Measurements from ENCODE around the gene ERN1. TPM values are rescaled to one million over a fixed set of nuclear protein-coding genes. Genes with fewer than 3 reads are reported as not detected.
A peak's percentile ranks its signal among the peaks of the same experiment; 100 is the strongest.

ERN1 gene
- total RNA-seq, 4 donors from 2014 or later, result 4.4 to 56.5 (median 15.0) TPM

DNA sequence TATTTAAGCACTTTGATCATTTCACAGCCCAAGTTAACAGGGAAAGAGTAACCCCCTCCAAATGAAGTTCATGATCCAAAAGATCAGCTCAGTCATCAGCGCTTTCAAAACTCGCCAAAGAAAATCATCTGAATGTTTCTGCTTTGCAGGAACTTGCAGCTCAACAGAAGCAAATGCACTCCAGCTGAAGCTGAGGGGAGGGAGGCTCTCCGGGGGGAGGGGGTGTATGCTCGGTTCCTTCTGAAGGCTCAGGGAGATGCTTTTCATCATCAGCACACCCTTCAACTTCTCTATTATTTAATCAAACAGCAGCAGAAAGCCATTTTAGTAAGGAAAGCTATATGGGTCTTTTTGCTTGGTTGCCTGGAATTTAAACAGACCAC lies 24.4 kb upstream of the ERN1 start:
- Histone ChIP-seq H3K27me3 (no peaks in the 10 kb centered on the region), H3K36me3 (no peaks in the 10 kb centered on the region), H3K27ac (peak overlapping the region; percentile 28 to 64), H3K4me3 (no peak overlapping the region), H3K4me1 (peaks cover 0 to 7% of the 10 kb centered on the region in 2 donors), H3K9me3 (no peaks in the 10 kb centered on the region)
- intact Hi-C loops (cut with DNase I; ENCODE audit: low total_unique reads), result loop anchor here (10.0 kb wide), 1 partner anchor 110 kb away; the partner anchor contains the start of gene TEX2
- DNase-seq, result no peak
- TF ChIP-seq, protein P1, sequence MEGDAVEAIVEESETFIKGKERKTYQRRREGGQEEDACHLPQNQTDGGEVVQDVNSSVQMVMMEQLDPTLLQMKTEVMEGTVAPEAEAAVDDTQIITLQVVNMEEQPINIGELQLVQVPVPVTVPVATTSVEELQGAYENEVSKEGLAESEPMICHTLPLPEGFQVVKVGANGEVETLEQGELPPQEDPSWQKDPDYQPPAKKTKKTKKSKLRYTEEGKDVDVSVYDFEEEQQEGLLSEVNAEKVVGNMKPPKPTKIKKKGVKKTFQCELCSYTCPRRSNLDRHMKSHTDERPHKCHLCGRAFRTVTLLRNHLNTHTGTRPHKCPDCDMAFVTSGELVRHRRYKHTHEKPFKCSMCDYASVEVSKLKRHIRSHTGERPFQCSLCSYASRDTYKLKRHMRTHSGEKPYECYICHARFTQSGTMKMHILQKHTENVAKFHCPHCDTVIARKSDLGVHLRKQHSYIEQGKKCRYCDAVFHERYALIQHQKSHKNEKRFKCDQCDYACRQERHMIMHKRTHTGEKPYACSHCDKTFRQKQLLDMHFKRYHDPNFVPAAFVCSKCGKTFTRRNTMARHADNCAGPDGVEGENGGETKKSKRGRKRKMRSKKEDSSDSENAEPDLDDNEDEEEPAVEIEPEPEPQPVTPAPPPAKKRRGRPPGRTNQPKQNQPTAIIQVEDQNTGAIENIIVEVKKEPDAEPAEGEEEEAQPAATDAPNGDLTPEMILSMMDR (IDR thresholded peaks at IDR 0.05), result no peak
- no peak for TF ChIP-seq POLR2A (IDR thresholded peaks at IDR 0.05)

DNA sequence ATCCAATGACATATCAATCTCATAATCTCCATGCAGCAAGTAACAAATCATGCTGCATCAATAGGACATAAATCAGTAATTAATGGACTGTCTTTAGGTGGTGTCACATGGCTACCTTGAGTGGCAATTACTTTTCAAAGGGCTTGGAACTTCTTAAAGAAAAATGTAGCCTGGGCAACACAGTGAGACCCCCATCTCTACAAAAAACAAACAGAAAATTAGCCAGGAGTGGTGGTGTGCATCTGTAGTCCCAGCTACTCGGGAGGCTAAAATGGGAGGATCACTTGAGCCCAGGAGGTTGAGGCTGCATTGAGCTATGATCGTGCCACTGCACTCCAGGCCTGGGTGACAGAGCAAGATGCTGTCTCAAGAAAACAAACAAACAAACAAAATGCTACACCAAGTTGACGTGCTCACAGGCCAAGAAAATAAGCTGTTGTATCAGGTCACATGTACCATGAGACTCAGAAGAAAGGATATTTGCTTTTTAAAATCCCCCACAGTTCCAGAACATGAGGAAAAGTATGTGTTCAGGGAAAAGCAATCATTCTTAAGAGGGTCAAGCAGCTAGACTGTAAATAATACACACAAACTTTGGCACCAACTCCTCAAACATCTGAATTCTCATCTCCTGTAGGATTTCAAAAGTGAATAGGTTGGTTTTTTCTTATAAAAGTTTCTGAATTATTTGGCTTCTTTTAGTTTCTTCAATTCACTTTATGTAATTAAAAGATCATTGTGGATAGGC lies 23.8 kb upstream of the ERN1 start:
- intact Hi-C loops (cut with DNase I; ENCODE audit: low total_unique reads), result loop anchor here (10.0 kb wide), 1 partner anchor 111 kb away; the partner anchor contains the start of gene TEX2
- no peak overlapping the region for H3K4me3 ChIP-seq
- peaks cover 0 to 7% of the 10 kb centered on the region in 2 donors for H3K4me1 ChIP-seq
- H3K9me3 ChIP-seq, result no peaks in the 10 kb centered on the region
- peak overlapping the region in 1 of 2 donors; percentile 64 for H3K27ac ChIP-seq
- no peaks in the 10 kb centered on the region for H3K36me3 ChIP-seq
- TF ChIP-seq, protein P1 (IDR thresholded peaks at IDR 0.05), result no peak
- no peak for TF ChIP-seq POLR2A (IDR thresholded peaks at IDR 0.05)
- H3K27me3 ChIP-seq, result no peaks in the 10 kb centered on the region
- DNase-seq, result no peak

DNA sequence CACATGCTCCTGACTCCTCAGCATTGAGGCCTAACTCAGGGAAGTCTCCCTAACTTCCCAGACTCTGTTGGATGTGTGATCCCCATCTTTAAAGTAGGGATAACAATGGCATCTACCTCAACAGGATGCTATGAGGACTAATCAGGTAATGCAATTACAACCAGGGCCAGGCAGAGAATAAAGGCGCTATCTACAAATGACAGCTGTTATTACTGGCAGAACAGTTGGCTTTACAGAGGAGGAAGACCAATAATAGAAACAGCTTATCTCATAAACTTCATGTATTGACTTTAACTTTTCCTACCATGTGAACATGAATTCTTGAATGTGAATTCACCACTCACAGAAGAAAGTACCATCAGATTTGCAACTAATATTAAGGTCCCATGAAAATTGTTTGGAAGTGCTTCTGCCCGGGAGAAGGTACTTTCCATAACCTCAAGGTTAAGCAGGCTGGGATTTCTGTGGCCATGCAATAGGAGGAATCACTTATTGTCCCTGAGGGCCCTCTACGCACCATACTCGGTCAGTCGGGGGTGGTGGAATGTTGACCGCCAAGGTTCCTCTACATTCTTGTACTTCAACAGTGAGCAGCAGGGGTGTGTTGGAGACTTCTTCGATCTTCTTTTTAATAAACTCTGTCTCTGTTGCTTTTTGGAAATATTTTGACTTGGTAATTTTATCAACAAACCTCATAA lies 22.6 kb upstream of the ERN1 start:
- intact Hi-C loops (cut with DNase I; ENCODE audit: low total_unique reads), result loop anchor here (10.0 kb wide), 1 partner anchor 112 kb away; the partner anchor contains the start of gene TEX2

DNA sequence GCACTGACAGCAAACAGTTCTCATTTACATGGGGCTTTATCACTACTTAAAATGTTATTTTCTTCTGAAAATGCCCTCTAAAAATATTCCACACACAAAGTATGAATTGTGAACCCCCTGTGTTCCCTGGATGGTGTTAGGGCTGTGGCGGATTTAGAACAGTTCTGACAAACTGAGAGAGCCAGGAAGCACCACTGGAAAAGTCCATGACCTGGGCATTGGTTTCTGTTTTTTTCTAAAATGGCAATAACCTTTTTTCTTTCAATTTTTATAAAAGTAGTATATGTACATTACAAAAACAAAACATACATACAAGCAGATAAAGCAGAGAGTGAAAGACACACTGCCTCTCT lies 21.0 kb upstream of the ERN1 start:
- H3K9me3 ChIP-seq, result no peaks in the 10 kb centered on the region
- H3K4me3 ChIP-seq, result no peak overlapping the region
- TF ChIP-seq, protein P1 (IDR thresholded peaks at IDR 0.05), result no peak
- no peak for TF ChIP-seq POLR2A (IDR thresholded peaks at IDR 0.05)
- no peaks in the 10 kb centered on the region for H3K36me3 ChIP-seq
- intact Hi-C loops (cut with DNase I; ENCODE audit: low total_unique reads), result loop anchor here (10.0 kb wide), 1 partner anchor 114 kb away; the partner anchor contains the start of gene TEX2
- DNase-seq, result no peak
- H3K27me3 ChIP-seq, result no peaks in the 10 kb centered on the region
- H3K27ac ChIP-seq, result no peak overlapping the region
- peaks cover 3 to 8% of the 10 kb centered on the region in 2 donors for H3K4me1 ChIP-seq

More for the DNA sequence above, 22.6 kb upstream of the ERN1 start:
- Histone ChIP-seq H3K4me3 (no peak overlapping the region), H3K27me3 (no peaks in the 10 kb centered on the region), H3K9me3 (no peaks in the 10 kb centered on the region), H3K27ac (no peak overlapping the region), H3K36me3 (no peaks in the 10 kb centered on the region), H3K4me1 (peaks cover 3 to 10% of the 10 kb centered on the region in 2 donors)
- no peak for TF ChIP-seq POLR2A (IDR thresholded peaks at IDR 0.05)
- TF ChIP-seq, protein P1 (IDR thresholded peaks at IDR 0.05), result no peak
- no peak for DNase-seq
